Spleen (tissue), 7 donors: ENCODE measurements around the gene SASH1.

ENCODE experiments used
- POLR2A ChIP-seq, 3 donors: fragments of 450-650 bp; IDR thresholded peaks; one replicate each; pipeline ENCODE4 v1.5.1; 2017; ENCODE audit warnings: antibody characterized with exemption in 3 of 3, mild to moderate bottlenecking in 1 of 3
- POLR2AphosphoS5 ChIP-seq, 3 donors: sonication (generic); formaldehyde crosslinking; IDR thresholded peaks; one replicate each; pipeline ENCODE4 v1.5.1; 2017; ENCODE audit warnings: antibody characterized with exemption in 3 of 3
- TF ChIP-seq, protein P1 (sequence below), 11 experiments: fragments of 200-600 bp in 7 of 11; fragments of 450-650 bp in 4 of 11; sonication (generic) in 4 of 11; IDR thresholded peaks in 8 of 11; conservative IDR thresholded peaks in 3 of 11; 1 replicate in 7 of 11; 2 replicates in 4 of 11; pipeline versions ENCODE4 v1.4.0 to v1.8.0; 2016 to 2021; ENCODE audit warnings: antibody characterized with exemption in 11 of 11, inconsistent platforms in 4 of 11, mild to moderate bottlenecking in 1 of 11
- donor health status: DM: no; HTN: no; CAD: no; lungs with moderate emphysema.
- donor health status: DM: no; HTN: no; CAD: no.
- donor health status: DM: no; HTN: no; CAD: no.

DNA sequence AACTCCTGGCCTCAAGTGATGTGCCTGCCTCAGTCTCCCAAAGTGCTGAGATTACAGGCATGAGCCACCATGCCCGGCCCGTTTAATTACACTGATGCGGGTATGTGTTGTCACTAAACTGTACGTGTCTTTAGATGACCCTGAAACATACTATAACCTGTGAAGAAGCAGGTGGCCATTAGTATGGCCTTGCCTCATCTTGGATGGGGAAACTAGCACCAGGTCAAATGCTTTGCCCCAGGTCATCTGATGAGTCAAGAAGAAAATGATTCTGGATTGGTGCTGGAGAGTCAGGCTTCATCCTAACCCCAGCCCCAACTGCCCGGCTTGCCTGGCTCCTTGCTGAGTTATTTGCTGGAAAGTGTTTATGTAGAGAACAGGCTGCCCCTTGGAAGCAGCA is 2.9 kb upstream of the SASH1 start:
- TF ChIP-seq, protein P1, sequence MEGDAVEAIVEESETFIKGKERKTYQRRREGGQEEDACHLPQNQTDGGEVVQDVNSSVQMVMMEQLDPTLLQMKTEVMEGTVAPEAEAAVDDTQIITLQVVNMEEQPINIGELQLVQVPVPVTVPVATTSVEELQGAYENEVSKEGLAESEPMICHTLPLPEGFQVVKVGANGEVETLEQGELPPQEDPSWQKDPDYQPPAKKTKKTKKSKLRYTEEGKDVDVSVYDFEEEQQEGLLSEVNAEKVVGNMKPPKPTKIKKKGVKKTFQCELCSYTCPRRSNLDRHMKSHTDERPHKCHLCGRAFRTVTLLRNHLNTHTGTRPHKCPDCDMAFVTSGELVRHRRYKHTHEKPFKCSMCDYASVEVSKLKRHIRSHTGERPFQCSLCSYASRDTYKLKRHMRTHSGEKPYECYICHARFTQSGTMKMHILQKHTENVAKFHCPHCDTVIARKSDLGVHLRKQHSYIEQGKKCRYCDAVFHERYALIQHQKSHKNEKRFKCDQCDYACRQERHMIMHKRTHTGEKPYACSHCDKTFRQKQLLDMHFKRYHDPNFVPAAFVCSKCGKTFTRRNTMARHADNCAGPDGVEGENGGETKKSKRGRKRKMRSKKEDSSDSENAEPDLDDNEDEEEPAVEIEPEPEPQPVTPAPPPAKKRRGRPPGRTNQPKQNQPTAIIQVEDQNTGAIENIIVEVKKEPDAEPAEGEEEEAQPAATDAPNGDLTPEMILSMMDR (IDR thresholded peaks at IDR 0.05 in 8 of 11, conservative IDR thresholded peaks at IDR 0.05 in 3 of 11), result no peak
- no peak for TF ChIP-seq POLR2A (IDR thresholded peaks at IDR 0.05)
- no peak for TF ChIP-seq POLR2AphosphoS5 (IDR thresholded peaks at IDR 0.05)
